ENCODE results near the gene OGA. TPM values are rescaled to one million over a fixed set of nuclear protein-coding genes. Genes with fewer than 3 reads are reported as not detected.
"Not testable (repeated sequence)": the region's sequence is repeated elsewhere in the genome, so short reads cannot be mapped to it uniquely, and the experiment has no call there.

Gene OGA
- total RNA-seq, 2 experiments from 2014 or later = 90.8 to 96.3 TPM

DNA sequence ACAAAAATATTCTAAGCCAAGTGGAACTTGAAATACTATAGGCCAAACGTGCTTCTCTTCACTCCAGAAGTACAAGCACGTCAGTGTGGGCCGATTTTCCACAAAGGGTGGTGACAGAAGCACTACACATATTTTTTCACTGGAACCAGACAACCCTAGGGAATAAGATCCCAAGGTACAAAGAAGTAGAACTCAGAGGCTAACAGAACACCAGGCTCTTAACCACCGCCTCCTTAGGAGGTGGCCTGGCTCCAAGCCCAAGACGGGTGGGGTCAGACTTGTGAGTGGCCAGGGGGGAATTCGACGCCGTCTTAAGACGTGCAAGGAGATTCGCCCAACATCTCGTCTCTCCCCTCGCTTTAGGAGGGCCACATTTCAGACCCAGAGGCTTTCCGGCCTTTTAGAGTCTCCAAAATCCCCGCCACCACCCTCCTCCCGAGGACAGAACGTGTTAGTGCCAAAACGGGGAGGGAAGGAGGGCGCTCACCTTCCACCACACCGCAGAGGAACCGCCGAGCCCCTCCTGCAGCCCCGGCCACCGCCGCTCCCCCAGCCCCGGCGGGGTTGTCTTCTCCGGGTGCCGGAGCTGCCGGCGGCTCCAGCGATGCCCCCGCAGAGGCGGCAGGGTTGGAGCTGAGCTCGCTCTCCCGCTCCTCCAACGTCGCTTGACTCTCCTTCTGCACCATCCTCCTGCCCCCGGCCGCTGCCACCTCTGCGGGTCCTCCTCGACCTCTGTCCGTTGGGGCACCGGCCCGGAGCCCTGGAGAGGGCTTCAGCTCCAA, 716 bp downstream of the OGA start:
- Mint-ChIP-seq H3K4me1 (ENCODE audit: low read depth) (peaks cover 45% of the 10 kb centered on the region), H3K27me3 (ENCODE audit: low read depth) (no peaks in the 10 kb centered on the region), H3K4me3 (peak overlapping the region; percentile 92), H3K36me3 (ENCODE audit: low read depth) (peaks cover 14% of the 10 kb centered on the region), H3K27ac (peak overlapping the region; percentile 93), H3K9me3 (no peaks in the 10 kb centered on the region)
- intact Hi-C loops (cut with micrococcal nuclease) = loop anchor here (1.0 to 5.0 kb wide), 14 partner anchors 13 to 926 kb away; partner anchors contain the start of genes ACTR1A, ARMH3, BTRC and FBXL15
- CTCF ChIA-PET = interaction anchor here (0.6 to 8.8 kb wide), 7 partner anchors 10 to 187 kb away, joined by 3 to 46 read pairs (median 4); no protein-coding TSS in a partner anchor
- DNase-seq = peak; percentile 58

DNA sequence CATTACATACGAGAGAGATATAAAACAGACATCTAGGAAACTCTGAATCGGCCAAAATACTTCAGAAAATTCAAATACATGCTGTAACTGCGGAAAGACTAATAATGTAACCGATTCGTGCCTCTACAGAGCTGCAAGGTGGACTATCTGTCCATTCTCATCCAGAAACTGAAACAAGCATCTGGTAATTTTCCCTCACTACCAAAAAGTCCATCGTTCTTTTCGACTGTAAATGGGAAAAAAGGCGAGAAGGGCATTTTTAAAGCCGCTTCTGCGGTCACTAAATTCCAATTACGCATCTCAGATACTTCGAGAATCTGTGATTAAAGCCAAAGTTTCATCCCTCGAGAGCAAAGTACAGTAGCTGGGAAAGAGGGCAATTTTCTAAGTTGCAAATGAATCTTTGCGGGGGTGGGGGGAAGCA, 1.3 kb downstream of the OGA start:
- H3K36me3 Mint-ChIP-seq (ENCODE audit: low read depth) = peaks cover 13% of the 10 kb centered on the region
- H3K4me1 Mint-ChIP-seq (ENCODE audit: low read depth) = peaks cover 47% of the 10 kb centered on the region
- H3K27me3 Mint-ChIP-seq (ENCODE audit: low read depth) = no peaks in the 10 kb centered on the region
- H3K27ac Mint-ChIP-seq = peak overlapping the region; percentile 93
- no peaks in the 10 kb centered on the region for H3K9me3 Mint-ChIP-seq
- intact Hi-C loops (cut with micrococcal nuclease) = loop anchor here (1.0 to 5.0 kb wide), 2 partner anchors 114 to 605 kb away; partner anchors contain the start of gene FBXL15
- CTCF ChIA-PET = interaction anchor here (0.7 to 8.8 kb wide), 5 partner anchors 11 to 36 kb away, joined by 3 to 46 read pairs (median 4); no protein-coding TSS in a partner anchor
- DNase-seq = no peak
- peak overlapping the region; percentile 92 for H3K4me3 Mint-ChIP-seq

DNA sequence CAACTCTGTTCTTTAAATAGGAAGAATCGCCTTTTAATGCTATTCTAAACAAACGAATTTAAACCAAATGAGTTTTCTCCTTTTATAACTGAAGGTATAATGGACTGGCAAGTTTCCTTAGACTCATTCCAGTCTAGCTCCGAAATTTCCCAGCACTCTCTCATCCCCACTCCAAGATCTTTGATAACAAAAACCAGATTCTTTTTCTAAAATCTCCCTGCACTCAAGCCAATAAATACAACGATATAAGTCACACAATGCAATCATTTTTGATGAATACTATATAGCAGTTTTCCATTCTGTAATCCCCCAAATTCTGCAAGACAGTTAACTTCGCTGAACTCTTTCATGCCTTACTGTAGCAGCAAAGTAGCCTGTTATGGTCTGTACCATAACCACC, 1.9 kb downstream of the OGA start:
- H3K36me3 Mint-ChIP-seq (ENCODE audit: low read depth) = peaks cover 14% of the 10 kb centered on the region
- peak overlapping the region; percentile 67 for H3K27ac Mint-ChIP-seq
- CTCF ChIA-PET = interaction anchor here (0.6 to 8.8 kb wide), 4 partner anchors 19 to 513 kb away, joined by 3 to 46 read pairs (median 4); no protein-coding TSS in a partner anchor
- DNase-seq = no peak
- H3K4me3 Mint-ChIP-seq = peak overlapping the region; percentile 92
- H3K4me1 Mint-ChIP-seq (ENCODE audit: low read depth) = peaks cover 49% of the 10 kb centered on the region
- H3K9me3 Mint-ChIP-seq = no peaks in the 10 kb centered on the region
- H3K27me3 Mint-ChIP-seq (ENCODE audit: low read depth) = no peaks in the 10 kb centered on the region
- intact Hi-C loops (cut with micrococcal nuclease) = loop anchor here (1.0 to 5.0 kb wide), 2 partner anchors 113 to 606 kb away; partner anchors contain the start of gene FBXL15

DNA sequence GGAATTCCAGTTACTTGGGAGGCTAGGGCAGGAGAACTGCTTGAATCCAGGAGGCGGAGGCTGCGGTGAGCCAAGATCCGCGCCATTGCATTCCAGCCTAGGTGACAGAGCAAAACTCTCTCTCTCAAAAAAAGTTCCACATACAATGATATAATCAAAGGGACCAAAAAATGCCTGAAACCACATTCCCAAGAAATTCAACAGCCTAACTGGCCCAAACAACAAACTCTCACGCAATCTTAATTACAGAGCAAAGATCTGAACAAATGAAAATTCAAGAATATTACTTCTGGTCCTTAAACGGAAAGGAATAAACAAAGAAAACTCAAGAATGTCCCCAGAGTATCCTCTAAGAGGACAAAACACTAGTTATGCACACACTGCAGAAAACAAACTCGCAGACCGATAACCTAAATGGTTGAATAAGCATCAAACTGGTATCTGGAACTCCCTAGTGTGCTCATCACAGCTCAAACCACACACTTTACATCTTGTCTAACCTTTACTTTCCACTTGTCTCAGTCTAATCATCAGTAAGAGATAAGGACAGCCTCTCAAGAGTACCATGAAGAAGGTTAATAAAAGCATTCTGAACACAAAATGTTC, 3.7 kb downstream of the OGA start:
- intact Hi-C loops (cut with micrococcal nuclease) = loop anchor here (2.0 to 5.0 kb wide), 2 partner anchors 14 to 608 kb away; partner anchors contain the start of gene FBXL15
- Mint-ChIP-seq H3K9me3 (no peaks in the 10 kb centered on the region), H3K36me3 (ENCODE audit: low read depth) (peaks cover 22% of the 10 kb centered on the region)

DNA sequence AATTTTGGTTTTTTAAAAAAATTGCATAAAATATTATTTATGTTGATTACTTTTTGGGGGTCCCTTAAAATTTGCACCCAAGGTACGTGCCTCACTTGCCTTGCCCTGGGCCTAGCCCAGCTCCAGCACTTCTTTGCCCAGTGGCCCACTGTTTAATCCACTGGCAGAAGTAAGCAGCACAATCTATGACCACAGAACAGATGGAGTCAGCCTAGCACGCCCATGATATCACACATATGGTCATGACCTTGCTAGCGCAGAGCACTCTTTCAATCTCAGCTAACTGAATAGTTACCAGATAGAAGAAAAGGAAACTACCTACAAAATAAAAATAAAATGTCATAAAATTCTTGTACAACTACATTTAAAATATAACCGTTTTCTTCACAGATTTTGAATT, 5.6 kb downstream of the OGA start:
- intact Hi-C loops (cut with micrococcal nuclease) = no loop called here
- no peaks in the 10 kb centered on the region for H3K9me3 Mint-ChIP-seq
- peaks cover 24% of the 10 kb centered on the region for H3K36me3 Mint-ChIP-seq (ENCODE audit: low read depth)
- no peak overlapping the region for H3K4me3 Mint-ChIP-seq
- H3K27ac Mint-ChIP-seq = peak overlapping the region; percentile 4
- CTCF ChIA-PET = interaction anchor here (1.0 to 1.4 kb wide), 3 partner anchors 16 to 31 kb away, joined by 3 read pairs; partner anchors contain the start of gene KCNIP2
- H3K4me1 Mint-ChIP-seq (ENCODE audit: low read depth) = peaks cover 52% of the 10 kb centered on the region
- no peaks in the 10 kb centered on the region for H3K27me3 Mint-ChIP-seq (ENCODE audit: low read depth)
- no peak for DNase-seq

More for the DNA sequence above, 3.7 kb downstream of the OGA start:
- no peak for DNase-seq
- peak overlapping the region; percentile 92 for H3K4me3 Mint-ChIP-seq
- CTCF ChIA-PET = interaction anchor here (0.6 to 8.8 kb wide), 4 partner anchors 18 to 1281 kb away, joined by 4 to 46 read pairs (median 5); no protein-coding TSS in a partner anchor
- H3K4me1 Mint-ChIP-seq (ENCODE audit: low read depth) = peaks cover 51% of the 10 kb centered on the region
- peak overlapping the region; percentile 71 for H3K27ac Mint-ChIP-seq
- no peaks in the 10 kb centered on the region for H3K27me3 Mint-ChIP-seq (ENCODE audit: low read depth)

DNA sequence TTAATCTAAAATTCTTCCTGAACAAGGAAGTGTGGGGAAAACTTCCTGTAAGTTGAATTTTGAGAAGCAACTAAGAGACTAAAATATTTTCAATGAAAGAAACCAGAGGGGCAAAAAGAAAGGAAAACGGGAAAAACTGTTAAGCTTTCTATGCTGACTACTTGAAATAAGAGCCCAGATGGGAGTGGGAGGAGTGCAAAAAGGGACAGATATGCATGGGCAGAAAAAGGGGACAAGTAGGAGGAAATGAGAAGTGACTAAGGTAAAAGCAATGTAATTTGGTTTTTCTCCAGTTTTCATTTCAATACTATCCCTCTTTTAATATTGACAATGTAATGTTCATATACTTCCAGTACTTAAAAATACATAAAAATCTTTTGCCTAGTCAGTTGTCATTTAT, 11.1 kb downstream of the OGA start:
- intact Hi-C loops (cut with micrococcal nuclease) = no loop called here
- Mint-ChIP-seq H3K27ac (peak overlapping the region; percentile 5), H3K36me3 (ENCODE audit: low read depth) (peaks cover 30% of the 10 kb centered on the region), H3K4me1 (ENCODE audit: low read depth) (peaks cover 32% of the 10 kb centered on the region), H3K4me3 (no peak overlapping the region), H3K9me3 (no peaks in the 10 kb centered on the region), H3K27me3 (ENCODE audit: low read depth) (no peaks in the 10 kb centered on the region)
- CTCF ChIA-PET = no interaction called here
- DNase-seq = no peak

DNA sequence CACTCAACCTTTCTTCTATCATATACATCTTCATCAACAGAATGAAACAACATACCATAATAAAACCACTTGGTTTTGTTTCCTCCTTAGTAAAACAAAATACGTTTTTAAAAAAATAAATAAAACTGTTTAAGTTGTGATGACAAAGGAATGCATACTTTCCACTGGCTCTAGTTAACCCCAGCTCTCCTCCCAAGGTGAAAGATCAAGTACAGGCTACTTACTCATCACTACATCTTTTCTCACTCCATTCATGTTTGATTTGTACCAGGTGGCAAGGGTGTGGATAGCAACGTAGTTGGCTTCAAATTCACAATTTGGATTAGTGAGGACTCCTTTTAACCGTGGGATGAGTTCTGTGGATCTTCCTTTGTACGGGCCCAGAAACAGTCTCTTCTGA, 14.7 kb downstream of the OGA start:
- Mint-ChIP-seq H3K4me3 (no peak overlapping the region), H3K4me1 (ENCODE audit: low read depth) (peaks cover 20% of the 10 kb centered on the region), H3K27ac (no peak overlapping the region), H3K9me3 (no peaks in the 10 kb centered on the region), H3K27me3 (ENCODE audit: low read depth) (no peaks in the 10 kb centered on the region), H3K36me3 (ENCODE audit: low read depth) (peaks cover 39% of the 10 kb centered on the region)
- CTCF ChIA-PET = interaction anchor here (1.2 kb wide), 1 partner anchor 19 kb away, joined by 3 read pairs; no protein-coding TSS in a partner anchor
- no peak for DNase-seq
- intact Hi-C loops (cut with micrococcal nuclease) = no loop called here

DNA sequence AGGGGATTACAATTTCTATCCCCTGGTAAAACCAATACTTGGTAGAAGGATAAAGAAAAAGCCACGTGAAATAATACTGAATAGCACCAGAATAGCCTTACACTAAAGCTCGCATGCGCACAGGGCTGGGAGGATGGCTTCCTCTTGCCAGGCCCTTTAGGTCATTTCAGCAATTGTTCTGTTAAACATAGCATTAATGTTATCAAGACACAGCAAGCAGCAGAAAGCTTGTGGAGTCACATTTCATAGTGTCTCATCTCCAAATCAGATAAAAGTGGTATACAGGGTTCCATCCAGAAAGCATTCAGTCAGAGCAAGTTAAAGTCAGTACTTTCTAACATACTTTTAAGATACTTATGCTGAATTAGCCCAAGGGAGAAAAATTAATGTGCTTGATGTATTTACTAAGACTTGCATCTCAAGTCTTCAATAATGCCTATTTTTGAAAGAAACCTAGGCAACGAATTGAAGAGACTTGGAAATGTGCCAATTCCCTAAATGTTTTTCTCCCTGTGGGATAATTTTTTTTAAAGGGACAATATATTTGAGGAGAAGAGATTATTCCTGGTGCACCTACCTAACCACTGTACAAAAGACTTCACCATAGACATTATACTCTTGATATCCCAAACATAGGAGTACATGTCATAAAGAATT, 20.7 kb downstream of the OGA start:
- Mint-ChIP-seq H3K4me1 (ENCODE audit: low read depth) (peaks cover 18% of the 10 kb centered on the region), H3K36me3 (ENCODE audit: low read depth) (peaks cover 37% of the 10 kb centered on the region), H3K27me3 (ENCODE audit: low read depth) (no peaks in the 10 kb centered on the region), H3K4me3 (no peak overlapping the region), H3K9me3 (no peaks in the 10 kb centered on the region), H3K27ac (no peak overlapping the region)
- intact Hi-C loops (cut with micrococcal nuclease) = no loop called here
- CTCF ChIA-PET = interaction anchor here (0.7 to 2.0 kb wide), 6 partner anchors 16 to 212 kb away, joined by 3 to 6 read pairs (median 3); partner anchors contain the start of genes KCNIP2 and OGA
- DNase-seq = no peak

DNA sequence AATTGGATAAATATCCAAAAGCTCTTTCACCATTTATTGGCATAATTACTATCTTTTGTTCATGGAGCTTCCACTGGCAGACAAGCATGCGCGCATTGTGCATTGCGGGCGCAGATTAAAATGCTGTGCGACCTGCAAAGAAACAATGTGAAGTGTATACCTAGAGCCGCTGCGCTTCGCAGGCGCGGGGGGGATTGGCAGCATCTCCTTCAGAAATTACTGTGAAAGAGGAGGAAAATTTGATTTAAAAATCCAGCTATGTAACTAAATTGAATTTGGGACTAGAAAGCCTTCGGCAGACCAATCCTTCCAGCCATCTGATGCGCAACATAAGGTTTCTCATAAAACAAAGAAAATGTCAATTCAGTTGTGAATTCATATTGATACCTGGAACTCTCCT, 24.7 kb downstream of the OGA start:
- peaks cover 29% of the 10 kb centered on the region for H3K36me3 Mint-ChIP-seq (ENCODE audit: low read depth)
- no peak overlapping the region for H3K27ac Mint-ChIP-seq
- CTCF ChIA-PET = no interaction called here
- H3K9me3 Mint-ChIP-seq = no peaks in the 10 kb centered on the region
- intact Hi-C loops (cut with micrococcal nuclease) = no loop called here
- no peak for DNase-seq
- H3K27me3 Mint-ChIP-seq (ENCODE audit: low read depth) = no peaks in the 10 kb centered on the region
- no peak overlapping the region for H3K4me3 Mint-ChIP-seq
- H3K4me1 Mint-ChIP-seq (ENCODE audit: low read depth) = peaks cover 8% of the 10 kb centered on the region

DNA sequence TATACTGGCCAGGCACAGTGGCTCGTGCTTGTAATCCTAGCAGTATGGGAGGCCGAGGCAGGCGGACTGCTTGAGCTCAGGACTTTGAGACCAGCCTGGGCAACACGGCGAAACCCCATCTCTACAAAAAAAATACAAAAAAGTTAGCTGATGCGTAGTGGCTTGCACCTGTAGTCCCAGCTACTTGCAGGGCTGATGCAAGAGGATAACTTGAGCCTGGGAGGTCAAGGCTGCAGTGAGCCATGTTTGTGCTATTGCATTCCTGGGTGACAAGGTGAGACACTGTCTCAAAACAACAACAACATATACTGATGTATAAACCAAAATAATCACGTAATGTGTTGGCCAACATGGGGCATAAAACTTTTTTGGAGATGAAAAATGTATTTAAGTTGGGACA, 28.6 kb downstream of the OGA start:
- CTCF ChIA-PET = interaction anchor here (1.0 kb wide), 1 partner anchor 12 kb away, joined by 3 read pairs; no protein-coding TSS in a partner anchor
- H3K9me3 Mint-ChIP-seq = no peaks in the 10 kb centered on the region
- H3K4me3 Mint-ChIP-seq = no peak overlapping the region
- peaks cover 33% of the 10 kb centered on the region for H3K36me3 Mint-ChIP-seq (ENCODE audit: low read depth)
- H3K4me1 Mint-ChIP-seq (ENCODE audit: low read depth) = peaks cover 10% of the 10 kb centered on the region
- intact Hi-C loops (cut with micrococcal nuclease) = no loop called here
- H3K27ac Mint-ChIP-seq = no peak overlapping the region
- no peaks in the 10 kb centered on the region for H3K27me3 Mint-ChIP-seq (ENCODE audit: low read depth)
- DNase-seq = no peak

DNA sequence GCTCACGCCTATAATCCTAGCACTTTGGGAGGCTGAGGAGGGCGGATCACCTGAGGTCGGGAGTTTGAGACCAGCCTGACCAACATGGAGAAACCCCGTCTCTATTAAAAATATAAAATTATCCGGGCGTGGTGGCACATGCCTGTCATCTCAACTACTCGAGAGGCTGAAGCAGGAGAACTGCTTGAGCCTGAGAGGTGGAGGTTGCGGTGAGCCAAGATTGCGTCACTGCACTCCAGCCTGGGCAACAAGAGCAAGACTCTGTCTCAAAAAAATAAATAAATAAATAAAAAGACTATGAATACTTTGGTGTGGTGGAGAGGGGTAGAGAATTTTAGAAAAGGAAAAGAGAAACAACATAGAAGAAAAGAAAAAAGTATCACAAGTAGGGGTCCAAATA, 29.0 kb downstream of the OGA start:
- H3K27me3 Mint-ChIP-seq (ENCODE audit: low read depth); H3K4me3 Mint-ChIP-seq; DNase-seq; intact Hi-C loops (cut with micrococcal nuclease); CTCF ChIA-PET; H3K27ac Mint-ChIP-seq; H3K9me3 Mint-ChIP-seq: not testable (repeated sequence)
- H3K36me3 Mint-ChIP-seq (ENCODE audit: low read depth) = peaks cover 31% of the 10 kb centered on the region
- H3K4me1 Mint-ChIP-seq (ENCODE audit: low read depth) = peaks cover 14% of the 10 kb centered on the region

DNA sequence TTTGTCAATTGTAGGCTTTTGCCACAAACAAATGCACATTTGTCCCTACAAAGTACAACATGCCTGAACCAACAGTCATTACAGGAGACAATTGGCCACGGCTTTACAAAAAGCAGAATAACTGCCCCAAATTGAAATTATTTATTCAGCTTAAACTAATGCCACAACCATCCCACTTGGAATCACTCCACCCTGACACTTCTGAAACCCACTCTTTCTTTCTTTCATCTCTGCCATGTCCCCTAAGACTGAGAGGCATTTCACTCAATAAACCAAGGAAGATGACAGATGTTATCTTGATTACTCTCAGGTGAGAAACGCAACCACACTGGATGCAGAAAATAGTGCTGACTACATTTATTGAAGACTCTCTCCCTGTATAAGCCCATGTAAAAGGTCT, 32.4 kb downstream of the OGA start:
- H3K27ac Mint-ChIP-seq = peak overlapping the region; percentile 51
- H3K4me1 Mint-ChIP-seq (ENCODE audit: low read depth) = peaks cover 39% of the 10 kb centered on the region
- intact Hi-C loops (cut with micrococcal nuclease) = no loop called here
- no peaks in the 10 kb centered on the region for H3K27me3 Mint-ChIP-seq (ENCODE audit: low read depth)
- DNase-seq = no peak
- H3K36me3 Mint-ChIP-seq (ENCODE audit: low read depth) = peaks cover 31% of the 10 kb centered on the region
- no peak overlapping the region for H3K4me3 Mint-ChIP-seq
- no peaks in the 10 kb centered on the region for H3K9me3 Mint-ChIP-seq
- CTCF ChIA-PET = interaction anchor here (1.6 kb wide), 1 partner anchor 55 kb away, joined by 5 read pairs; no protein-coding TSS in a partner anchor

All from activated naive CD4-positive, alpha-beta T cell treated with anti-CD3 and anti-CD28 coated beads for 36 hours (primary cell).